GM18909 (cell line): ENCODE measurements around the gene VSTM2B.
"Not testable (repeated sequence)": the region's sequence is repeated elsewhere in the genome, so short reads cannot be mapped to it uniquely, and the experiment has no call there.

Experiments
- ATAC-seq: cut with Tn5 transposase; IDR thresholded peaks from one replicate; pipeline ENCODE4 v1.9.1; 2021; ENCODE audit warnings: mild to moderate bottlenecking; ENCODE audit not compliant: unreplicated experiment, poor library complexity

VSTM2B gene

GRCh38 chr19:29542776-29543175 is 17.0 kb downstream of the VSTM2B start:
- no peak for ATAC-seq

GRCh38 chr19:29543381-29543780 is 17.6 kb downstream of the VSTM2B start:
- no peak for ATAC-seq

- ATAC-seq: no peak
Observed at GRCh38 chr19:29544656-29545360, 19.0 kb downstream of the VSTM2B start.

GRCh38 chr19:29545447-29545846 is 19.7 kb downstream of the VSTM2B start:
- not testable (repeated sequence) for ATAC-seq

- ATAC-seq: no peak
Observed at GRCh38 chr19:29545866-29546582, 20.2 kb downstream of the VSTM2B start.

- ATAC-seq: no peak
Observed at GRCh38 chr19:29546583-29547190, 20.9 kb downstream of the VSTM2B start.

GRCh38 chr19:29547361-29547960 is 21.7 kb downstream of the VSTM2B start:
- ATAC-seq: no peak

- no peak for ATAC-seq
Observed at GRCh38 chr19:29547981-29548380, 22.2 kb downstream of the VSTM2B start.

- ATAC-seq: no peak
Observed at GRCh38 chr19:29548483-29549085, 22.8 kb downstream of the VSTM2B start.

- no peak for ATAC-seq
Observed at GRCh38 chr19:29549105-29550070, 23.6 kb downstream of the VSTM2B start.

GRCh38 chr19:29550896-29551295 is 25.1 kb downstream of the VSTM2B start:
- ATAC-seq: no peak

GRCh38 chr19:29551774-29552173 is 26.0 kb downstream of the VSTM2B start:
- no peak for ATAC-seq

GRCh38 chr19:29552454-29553280 is 26.9 kb downstream of the VSTM2B start:
- no peak for ATAC-seq

- ATAC-seq: no peak
Observed at GRCh38 chr19:29554149-29554548, 28.4 kb downstream of the VSTM2B start.

- not testable (repeated sequence) for ATAC-seq
Observed at GRCh38 chr19:29559110-29559509, 33.3 kb downstream of the VSTM2B start.

- no peak for ATAC-seq
Observed at GRCh38 chr19:29559743-29560142, 33.9 kb downstream of the VSTM2B start.

- ATAC-seq: no peak
Observed at GRCh38 chr19:29560313-29561075, 34.7 kb downstream of the VSTM2B start.

GRCh38 chr19:29561601-29562000 is 35.8 kb downstream of the VSTM2B start:
- ATAC-seq: no peak
